Body of pancreas (tissue), 4 donors: ENCODE data around the gene MS4A4E.

Experiments
- POLR2A ChIP-seq, 3 donors: fragments of 450-650 bp; IDR thresholded peaks; one replicate each; pipeline ENCODE4 v1.6.1; 2016; ENCODE audit warnings: antibody characterized with exemption in 3 of 3, mild to moderate bottlenecking in 2 of 3
- TF ChIP-seq, protein P1 (sequence below), 7 experiments: fragments of 450-650 bp in 4 of 7; fragments of 200-600 bp in 3 of 7; sonication (generic) in 3 of 7; IDR thresholded peaks; one replicate each; pipeline ENCODE4 v1.5.1; 2016 to 2019; ENCODE audit warnings: antibody characterized with exemption in 7 of 7

DNA sequence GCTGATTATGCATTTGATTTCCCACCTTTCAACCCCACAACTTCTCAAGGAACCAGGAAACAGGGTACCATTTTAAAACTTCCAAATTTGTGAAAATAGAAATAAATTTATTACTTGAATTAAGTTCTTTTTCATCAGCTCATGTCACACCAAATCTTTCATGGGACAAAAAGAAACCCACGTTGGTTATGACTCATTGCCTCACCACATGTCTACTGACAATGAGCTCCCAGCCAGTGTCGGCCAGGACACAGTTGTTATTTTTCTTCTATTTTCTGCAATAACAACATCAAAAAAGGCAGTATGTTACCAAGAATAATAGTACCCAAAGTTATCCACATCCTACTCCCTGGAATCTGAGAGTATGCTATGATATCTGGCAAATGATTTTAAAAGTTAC lies 77.4 kb downstream of the MS4A4E start:
- TF ChIP-seq, protein P1, sequence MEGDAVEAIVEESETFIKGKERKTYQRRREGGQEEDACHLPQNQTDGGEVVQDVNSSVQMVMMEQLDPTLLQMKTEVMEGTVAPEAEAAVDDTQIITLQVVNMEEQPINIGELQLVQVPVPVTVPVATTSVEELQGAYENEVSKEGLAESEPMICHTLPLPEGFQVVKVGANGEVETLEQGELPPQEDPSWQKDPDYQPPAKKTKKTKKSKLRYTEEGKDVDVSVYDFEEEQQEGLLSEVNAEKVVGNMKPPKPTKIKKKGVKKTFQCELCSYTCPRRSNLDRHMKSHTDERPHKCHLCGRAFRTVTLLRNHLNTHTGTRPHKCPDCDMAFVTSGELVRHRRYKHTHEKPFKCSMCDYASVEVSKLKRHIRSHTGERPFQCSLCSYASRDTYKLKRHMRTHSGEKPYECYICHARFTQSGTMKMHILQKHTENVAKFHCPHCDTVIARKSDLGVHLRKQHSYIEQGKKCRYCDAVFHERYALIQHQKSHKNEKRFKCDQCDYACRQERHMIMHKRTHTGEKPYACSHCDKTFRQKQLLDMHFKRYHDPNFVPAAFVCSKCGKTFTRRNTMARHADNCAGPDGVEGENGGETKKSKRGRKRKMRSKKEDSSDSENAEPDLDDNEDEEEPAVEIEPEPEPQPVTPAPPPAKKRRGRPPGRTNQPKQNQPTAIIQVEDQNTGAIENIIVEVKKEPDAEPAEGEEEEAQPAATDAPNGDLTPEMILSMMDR (IDR thresholded peaks at IDR 0.05): no peak
- TF ChIP-seq POLR2A (IDR thresholded peaks at IDR 0.05): no peak
